HepG2 (cell line): ENCODE results near the gene RTN1. TPM values are rescaled to one million over a fixed set of nuclear protein-coding genes. Genes with fewer than 3 reads are reported as not detected.

Source experiments
- ATAC-seq: fragments of 200-7000 bp; cut with Tn5 transposase; 3 replicates; pipeline ENCODE4 v1.9.1; 2020; ENCODE audit warnings: mild to moderate bottlenecking, moderate library complexity
- BruUV-seq: library from RNA; stranded (reverse); fragments of 400-500 nt; replicated peaks from 2 replicates; lab custom pipeline; 2021; lab: Mats Ljungman, UMichigan
- CTCF ChIA-PET: fragments of 300-600 bp; formaldehyde crosslinking; extraction: SDS; loops from one replicate; lab custom pipeline; 2021; ENCODE audit warnings: low total read pairs, inconsistent platforms, low intra/inter-chr PET ratio; lab: Yijun Ruan, JAX
- POLR2A ChIA-PET: fragments of 350-600 bp; sonication (Branson Sonifier 250); formaldehyde crosslinking; loops from one replicate; lab custom pipeline; 2020; ENCODE audit warnings: antibody characterized with exemption, inconsistent platforms; lab: Yijun Ruan, JAX
- DNase-seq: peaks from one replicate; pipeline ENCODE4 v3.0.0-alpha.2; 2015; ENCODE audit warnings: low spot score
- FAIRE-seq: peaks from 3 replicates; lab custom pipeline; 2011; peaks lifted over from hg19 to GRCh38; lab: Jason Lieb, UNC
- H2AFZ ChIP-seq: one replicate; pipeline ENCODE4 v1.6.1; 2011; ENCODE audit warnings: low read length, inconsistent platforms
- H3K27ac ChIP-seq: fragments of 300-600 bp; 3 replicates; pipeline ENCODE4 v1.8.0; 2011; ENCODE audit warnings: mixed run types, mild to moderate bottlenecking, mixed read lengths, low read length, inconsistent platforms; ENCODE audit not compliant: insufficient read depth; ENCODE audit errors: extremely low read length
- H3K27me3 ChIP-seq, 2 experiments: fragments of 200-600 bp in 1 of 2; 2 replicates in 1 of 2; 3 replicates in 1 of 2; pipeline versions ENCODE4 v1.6.0 to v1.8.0; 2011; ENCODE audit warnings: low read length in 2 of 2, mild to moderate bottlenecking in 2 of 2, moderate library complexity in 2 of 2, inconsistent platforms in 1 of 2; ENCODE audit not compliant: insufficient read depth in 2 of 2, control insufficient read depth in 1 of 2
- H3K36me3 ChIP-seq, 2 experiments: fragments of 200-600 bp in 1 of 2; replicated peaks in 1 of 2; 2 replicates in 1 of 2; 3 replicates in 1 of 2; pipeline versions ENCODE4 v1.5.1 to v1.8.0; 2011; ENCODE audit warnings: low read length in 2 of 2, inconsistent platforms in 1 of 2; ENCODE audit not compliant: insufficient read depth in 2 of 2, control insufficient read depth in 1 of 2
- H3K4me1 ChIP-seq: 2 replicates; pipeline ENCODE4 v1.5.1; 2012; ENCODE audit warnings: low read length, inconsistent platforms; ENCODE audit not compliant: insufficient read depth
- H3K4me2 ChIP-seq: 2 replicates; pipeline ENCODE4 v1.6.0; 2011; ENCODE audit warnings: low read depth, low read length, inconsistent platforms
- H3K4me3 ChIP-seq, 3 experiments: fragments of 200-600 bp in 1 of 3; sonication (generic), shearing (Covaris generic) in 1 of 3; replicated peaks in 1 of 3; 2 replicates each; pipeline ENCODE4 v1.5.1; 2011 to 2016; ENCODE audit warnings: low read length in 3 of 3, inconsistent platforms in 2 of 3, low read depth in 2 of 3, mild to moderate bottlenecking in 2 of 3, control low read depth in 1 of 3, mixed read lengths in 1 of 3; ENCODE audit not compliant: insufficient read depth in 1 of 3
- H3K79me2 ChIP-seq: one replicate; pipeline ENCODE4 v1.6.1; 2011; ENCODE audit warnings: low read length, inconsistent platforms; ENCODE audit not compliant: insufficient read depth
- H3K9ac ChIP-seq: 2 replicates; pipeline ENCODE4 v1.6.0; 2011; ENCODE audit warnings: mild to moderate bottlenecking, low read depth, low read length, inconsistent platforms; ENCODE audit not compliant: insufficient read depth
- H3K9me3 ChIP-seq: 2 replicates; pipeline ENCODE4 v1.5.1; 2012; ENCODE audit warnings: mild to moderate bottlenecking, low read length
- H4K20me1 ChIP-seq: 2 replicates; pipeline ENCODE4 v1.6.0; 2011; ENCODE audit warnings: inconsistent platforms, mild to moderate bottlenecking, low read length, moderate library complexity; ENCODE audit not compliant: insufficient read depth
- MEF2D ChIP-seq: sonication (generic); formaldehyde crosslinking; IDR thresholded peaks from 2 replicates; pipeline ENCODE4 v1.5.1; 2020; ENCODE audit warnings: mild to moderate bottlenecking, missing genetic modification reagents
- NRL ChIP-seq: sonication (generic); formaldehyde crosslinking; IDR thresholded peaks from 2 replicates; pipeline ENCODE4 v1.5.0; 2020; ENCODE audit warnings: missing genetic modification reagents, mild to moderate bottlenecking, moderate library complexity, borderline replicate concordance
- SOX13 ChIP-seq, 3 experiments: fragments of 450-650 bp in 1 of 3; sonication (generic) in 1 of 3; formaldehyde crosslinking in 1 of 3; IDR thresholded peaks in 2 of 3; conservative IDR thresholded peaks in 1 of 3; 2 replicates each; pipeline versions ENCODE4 v1.5.0 to v1.6.1; 2016 to 2020; ENCODE audit warnings: antibody characterized with exemption in 1 of 3, mild to moderate bottlenecking in 1 of 3, missing compliant biosample characterization in 1 of 3, missing genetic modification reagents in 1 of 3, moderate library complexity in 1 of 3
- TFDP2 ChIP-seq: sonication (generic); formaldehyde crosslinking; IDR thresholded peaks from 2 replicates; pipeline ENCODE4 v1.4.0; 2020; ENCODE audit warnings: missing genetic modification reagents
- YEATS4 ChIP-seq: sonication (generic); formaldehyde crosslinking; IDR thresholded peaks from 2 replicates; pipeline ENCODE4 v1.4.0; 2020; ENCODE audit warnings: missing genetic modification reagents, borderline replicate concordance
- ZNF292 ChIP-seq: sonication (generic); formaldehyde crosslinking; IDR thresholded peaks from 2 replicates; pipeline ENCODE4 v1.8.1; 2022; ENCODE audit warnings: mild to moderate bottlenecking, low read depth, missing genetic modification reagents, borderline replicate concordance
- ZNF367 ChIP-seq: sonication (generic); formaldehyde crosslinking; IDR thresholded peaks from 2 replicates; pipeline ENCODE4 v1.4.0; 2020; ENCODE audit warnings: missing genetic modification reagents, borderline replicate concordance
- ZNF460 ChIP-seq: sonication (generic); formaldehyde crosslinking; IDR thresholded peaks from 2 replicates; pipeline ENCODE4 v1.5.1; 2020; ENCODE audit warnings: missing genetic modification reagents, mild to moderate bottlenecking, borderline replicate concordance
- ZNF501 ChIP-seq: sonication (generic); formaldehyde crosslinking; IDR thresholded peaks from 2 replicates; pipeline ENCODE4 v1.5.1; 2020; ENCODE audit warnings: mild to moderate bottlenecking, moderate library complexity, missing genetic modification reagents
- ZNF598 ChIP-seq: sonication (generic); formaldehyde crosslinking; IDR thresholded peaks from 2 replicates; pipeline ENCODE4 v1.5.1; 2020; ENCODE audit warnings: mild to moderate bottlenecking, missing genetic modification reagents, borderline replicate concordance
- ZNF709 ChIP-seq: sonication (generic); formaldehyde crosslinking; IDR thresholded peaks from 2 replicates; pipeline ENCODE4 v1.5.0; 2020; ENCODE audit warnings: mild to moderate bottlenecking, missing genetic modification reagents
- ZNF83 ChIP-seq: sonication (generic); formaldehyde crosslinking; IDR thresholded peaks from 2 replicates; pipeline ENCODE4 v1.4.0; 2020; ENCODE audit warnings: missing genetic modification reagents, mild to moderate bottlenecking, borderline replicate concordance
- WGBS: methylation state at CpG from one replicate; pipeline ENCODE4 v1.1.6; 2017; ENCODE audit warnings: low lambda C conversion rate; 5-methylcytosine and 5-hydroxymethylcytosine counted together
- in situ Hi-C: cut with HindIII; loops from 2 replicates; pipeline ENCODE4 v1.10.0; 2017; ENCODE audit warnings: low pct_unique_long_range_greater_than_20kb; ENCODE audit not compliant: extremely low pct_ligation_motif_present
- intact Hi-C: fragments of 100-400 bp; cut with micrococcal nuclease; formaldehyde crosslinking; loops from one replicate; pipeline ENCODE4 v1.10.0; 2022; ENCODE audit not compliant: unreplicated experiment
- polyA plus RNA-seq, 8 experiments: library from polyadenylated mRNA; depleted of rRNA in 3 of 8; stranded (reverse) in 7 of 8; unstranded in 1 of 8; fragments of >200 nt; fragmentation: Illumina TruSeq in 4 of 8; extraction: Trizol in 4 of 8; gene quantifications; 2 replicates each; pipeline versions ENCODE4 v1.2.1 to v1.2.3, GENCODE V29; 2011 to 2016; ENCODE audit warnings: low read depth in 4 of 8, missing spikeins in 1 of 8, mixed read lengths in 1 of 8; ENCODE audit not compliant: insufficient read depth in 1 of 8
- total RNA-seq, 5 experiments: library from RNA; depleted of rRNA; stranded (reverse); fragments of >200 nt; fragmentation: Illumina TruSeq; extraction: Trizol; gene quantifications; 2 replicates each; pipeline ENCODE4 v1.2.3, GENCODE V29; 2016; ENCODE audit warnings: low read depth in 1 of 5
- TF ChIP-seq, protein P1 (sequence below): IDR thresholded peaks from 2 replicates; pipeline ENCODE4 v1.6.1; 2016; ENCODE audit warnings: low read depth, control low read depth
- TF ChIP-seq, protein P2 (sequence below): sonication (generic); formaldehyde crosslinking; IDR thresholded peaks from 2 replicates; pipeline ENCODE4 v1.8.1; 2022; ENCODE audit warnings: mild to moderate bottlenecking, missing genetic modification reagents

Gene RTN1
- total and polyA plus RNA-seq, 2 of the 13 experiments (the other 11 are each of a cell fraction or from before 2014, with no cell fraction given), result 0.04 to 0.18 TPM

- FAIRE-seq (no peak), ATAC-seq (no peak), DNase-seq (no peak)
- in situ Hi-C loops, result no loop called here
- no peak overlapping the region for H3K27ac ChIP-seq
- intact Hi-C loops, result no loop called here
- no peak overlapping the region for H2AFZ ChIP-seq
- H3K9ac ChIP-seq, result no peak overlapping the region
- H4K20me1 ChIP-seq, result no peaks in the 10 kb centered on the region
- no peak overlapping the region for H3K4me3 ChIP-seq
- H3K4me1 ChIP-seq, result no peaks in the 10 kb centered on the region
- WGBS, result 12% methylated on average over 5 of the region's 5 CpGs
- no peaks in the 10 kb centered on the region for H3K79me2 ChIP-seq
- TF ChIP-seq TFDP2 (CRISPR knock-in tag) (no peak), MEF2D (CRISPR knock-in tag) (no peak), ZNF367 (no peak), NRL (CRISPR knock-in tag) (no peak), ZNF460 (CRISPR knock-in tag) (no peak), YEATS4 (CRISPR knock-in tag) (no peak), ZNF709 (CRISPR knock-in tag) (no peak), SOX13 (IDR thresholded peaks at IDR 0.05) (no peak), SOX13 (CRISPR knock-in tag; conservative IDR thresholded peaks at IDR 0.05 in 1 of 2, IDR thresholded peaks at IDR 0.05 in 1 of 2) (no peak), ZNF598 (CRISPR knock-in tag) (no peak), ZNF83 (CRISPR knock-in tag) (no peak), ZNF501 (CRISPR knock-in tag) (no peak), ZNF292 (CRISPR knock-in tag) (no peak)
- TF ChIP-seq, protein P1, sequence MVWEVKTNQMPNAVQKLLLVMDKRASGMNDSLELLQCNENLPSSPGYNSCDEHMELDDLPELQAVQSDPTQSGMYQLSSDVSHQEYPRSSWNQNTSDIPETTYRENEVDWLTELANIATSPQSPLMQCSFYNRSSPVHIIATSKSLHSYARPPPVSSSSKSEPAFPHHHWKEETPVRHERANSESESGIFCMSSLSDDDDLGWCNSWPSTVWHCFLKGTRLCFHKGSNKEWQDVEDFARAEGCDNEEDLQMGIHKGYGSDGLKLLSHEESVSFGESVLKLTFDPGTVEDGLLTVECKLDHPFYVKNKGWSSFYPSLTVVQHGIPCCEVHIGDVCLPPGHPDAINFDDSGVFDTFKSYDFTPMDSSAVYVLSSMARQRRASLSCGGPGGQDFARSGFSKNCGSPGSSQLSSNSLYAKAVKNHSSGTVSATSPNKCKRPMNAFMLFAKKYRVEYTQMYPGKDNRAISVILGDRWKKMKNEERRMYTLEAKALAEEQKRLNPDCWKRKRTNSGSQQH (CRISPR knock-in tag), result no peak
- TF ChIP-seq, protein P2, sequence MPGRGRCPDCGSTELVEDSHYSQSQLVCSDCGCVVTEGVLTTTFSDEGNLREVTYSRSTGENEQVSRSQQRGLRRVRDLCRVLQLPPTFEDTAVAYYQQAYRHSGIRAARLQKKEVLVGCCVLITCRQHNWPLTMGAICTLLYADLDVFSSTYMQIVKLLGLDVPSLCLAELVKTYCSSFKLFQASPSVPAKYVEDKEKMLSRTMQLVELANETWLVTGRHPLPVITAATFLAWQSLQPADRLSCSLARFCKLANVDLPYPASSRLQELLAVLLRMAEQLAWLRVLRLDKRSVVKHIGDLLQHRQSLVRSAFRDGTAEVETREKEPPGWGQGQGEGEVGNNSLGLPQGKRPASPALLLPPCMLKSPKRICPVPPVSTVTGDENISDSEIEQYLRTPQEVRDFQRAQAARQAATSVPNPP (CRISPR knock-in tag), result no peak
- no TSS peak for BruUV-seq
- CTCF ChIA-PET, result no interaction called here
- H3K27me3 ChIP-seq, result no peaks in the 10 kb centered on the region
- H3K9me3 ChIP-seq, result no peaks in the 10 kb centered on the region
- no peaks in the 10 kb centered on the region for H3K36me3 ChIP-seq
- POLR2A ChIA-PET, result no interaction called here
- no peak overlapping the region for H3K4me2 ChIP-seq
Measured at GRCh38 chr14:59704054-59704645, 166.4 kb downstream of the RTN1 start.
